ENCODE measurements around the gene OR52I1. TPM values are rescaled to one million over a fixed set of nuclear protein-coding genes. Genes with fewer than 3 reads are reported as not detected.

The OR52I1 gene
- polyA plus RNA-seq, 3 donors = 0.03 to 0.12 (median 0.10) TPM

- no peak for DNase-seq
Observed at GRCh38 chr11:4610258-4610935, 16.6 kb downstream of the OR52I1 start.

- no peak for DNase-seq
Observed at GRCh38 chr11:4611986-4612385, 18.1 kb downstream of the OR52I1 start.

- no peak for DNase-seq
Observed at GRCh38 chr11:4615856-4616444, 22.1 kb downstream of the OR52I1 start.

- no peak for DNase-seq
Observed at GRCh38 chr11:4619514-4619913, 25.7 kb downstream of the OR52I1 start.

- DNase-seq = peak; percentile 80
Observed at GRCh38 chr11:4626207-4627099, 32.6 kb downstream of the OR52I1 start.

- no peak for DNase-seq
Observed at GRCh38 chr11:4636136-4636535, 42.3 kb downstream of the OR52I1 start.

- peak; percentile 80 for DNase-seq
Observed at GRCh38 chr11:4636962-4637661, 43.3 kb downstream of the OR52I1 start, which contains the start of gene OR51D1. Gene OR51D1 (plus strand): TSS chr11:4637477. CDS start chr11:4639791, 2,314 bp downstream.

GRCh38 chr11:4637662-4638047, 43.8 kb downstream of the OR52I1 start:
- no peak for DNase-seq

GRCh38 chr11:4639931-4640330, 46.1 kb downstream of the OR52I1 start:
- DNase-seq = no peak

GRCh38 chr11:4641501-4641900, 47.7 kb downstream of the OR52I1 start:
- no peak for DNase-seq

- no peak for DNase-seq
Observed at GRCh38 chr11:4642043-4642442, 48.2 kb downstream of the OR52I1 start.

- no peak for DNase-seq
Observed at GRCh38 chr11:4643076-4643475, 49.2 kb downstream of the OR52I1 start.

GRCh38 chr11:4643682-4644081, 49.8 kb downstream of the OR52I1 start, which contains the start of gene OR51E1:
Gene OR51E1 (plus strand): TSS chr11:4643982. CDS start chr11:4652527, 8,545 bp downstream.
- DNase-seq = no peak

- no peak for DNase-seq
Observed at GRCh38 chr11:4644233-4644632, 50.4 kb downstream of the OR52I1 start.

Other genes with a start within 250 kb of the OR52I1 start
- gene OR52B4, start 225.7 kb upstream of the OR52I1 start, polyA plus RNA-seq (ENCODE audit: insufficient read length in 3 of 3) = not detected
- gene TRIM21, start 200.3 kb upstream of the OR52I1 start, polyA plus RNA-seq (ENCODE audit: insufficient read length in 3 of 3) = 10 to 100 TPM; 20.2 to 22.7 (median 21.8) TPM
- not detected for gene OR52K2, start 144.7 kb upstream of the OR52I1 start, polyA plus RNA-seq (ENCODE audit: insufficient read length in 3 of 3)
- gene OR52K1, start 111.4 kb upstream of the OR52I1 start, polyA plus RNA-seq (ENCODE audit: insufficient read length in 3 of 3) = under 1 TPM; 0.07 to 0.33 (median 0.23) TPM
- gene OR52M1, start 48.8 kb upstream of the OR52I1 start, polyA plus RNA-seq (ENCODE audit: insufficient read length in 3 of 3) = not detected
- under 1 TPM in 1 of 3 donors, not detected in 2; 0.03 TPM for gene OR52I2, start 12.3 kb upstream of the OR52I1 start, polyA plus RNA-seq (ENCODE audit: insufficient read length in 3 of 3)
- 10 to 100 TPM; 19.2 to 26.8 (median 20.9) TPM for gene TRIM68, start 14.2 kb downstream of the OR52I1 start, polyA plus RNA-seq (ENCODE audit: insufficient read length in 3 of 3)
- not detected for gene OR51D1, start 43.4 kb downstream of the OR52I1 start, polyA plus RNA-seq (ENCODE audit: insufficient read length in 3 of 3)
- gene OR51E1, start 49.9 kb downstream of the OR52I1 start, polyA plus RNA-seq (ENCODE audit: insufficient read length in 3 of 3) = 1 to 10 TPM; 1.0 to 1.6 (median 1.3) TPM
- gene OR51E2, start 103.8 kb downstream of the OR52I1 start, polyA plus RNA-seq (ENCODE audit: insufficient read length in 3 of 3) = under 1 TPM; 0.65 to 0.88 (median 0.84) TPM
- gene MMP26, start 110.7 kb downstream of the OR52I1 start, polyA plus RNA-seq (ENCODE audit: insufficient read length in 3 of 3) = under 1 TPM; 0.29 to 0.44 (median 0.31) TPM
- not detected for gene OR51F1, start 175.9 kb downstream of the OR52I1 start, polyA plus RNA-seq (ENCODE audit: insufficient read length in 3 of 3)
- gene OR52R1, start 210.3 kb downstream of the OR52I1 start, polyA plus RNA-seq (ENCODE audit: insufficient read length in 3 of 3) = not detected
- gene OR51F2, start 227.3 kb downstream of the OR52I1 start, polyA plus RNA-seq (ENCODE audit: insufficient read length in 3 of 3) = not detected

Measured in renal pelvis (tissue), 4 donors.